KOPT-K1 (cell line): ENCODE measurements around the gene FMNL1.

Experiments used
- H3K27ac ChIP-seq: fragments of 200-600 bp; sonication (generic); 2 replicates; pipeline ENCODE4 v1.5.1; 2016; ENCODE audit warnings: antibody characterized with exemption, mild to moderate bottlenecking, low read depth, low read length; ENCODE audit not compliant: poor library complexity, severe bottlenecking
- H3K36me3 ChIP-seq: fragments of 200-600 bp; sonication (generic); 2 replicates; pipeline ENCODE4 v1.5.1; 2017; ENCODE audit warnings: antibody characterized with exemption, mild to moderate bottlenecking, low read length, moderate library complexity; ENCODE audit not compliant: insufficient read depth
- H3K9me3 ChIP-seq: fragments of 200-600 bp; sonication (generic); 2 replicates; pipeline ENCODE4 v1.5.1; 2017; ENCODE audit warnings: antibody characterized with exemption, low read length, mild to moderate bottlenecking; ENCODE audit not compliant: insufficient read depth, poor library complexity, severe bottlenecking

FMNL1 gene

DNA sequence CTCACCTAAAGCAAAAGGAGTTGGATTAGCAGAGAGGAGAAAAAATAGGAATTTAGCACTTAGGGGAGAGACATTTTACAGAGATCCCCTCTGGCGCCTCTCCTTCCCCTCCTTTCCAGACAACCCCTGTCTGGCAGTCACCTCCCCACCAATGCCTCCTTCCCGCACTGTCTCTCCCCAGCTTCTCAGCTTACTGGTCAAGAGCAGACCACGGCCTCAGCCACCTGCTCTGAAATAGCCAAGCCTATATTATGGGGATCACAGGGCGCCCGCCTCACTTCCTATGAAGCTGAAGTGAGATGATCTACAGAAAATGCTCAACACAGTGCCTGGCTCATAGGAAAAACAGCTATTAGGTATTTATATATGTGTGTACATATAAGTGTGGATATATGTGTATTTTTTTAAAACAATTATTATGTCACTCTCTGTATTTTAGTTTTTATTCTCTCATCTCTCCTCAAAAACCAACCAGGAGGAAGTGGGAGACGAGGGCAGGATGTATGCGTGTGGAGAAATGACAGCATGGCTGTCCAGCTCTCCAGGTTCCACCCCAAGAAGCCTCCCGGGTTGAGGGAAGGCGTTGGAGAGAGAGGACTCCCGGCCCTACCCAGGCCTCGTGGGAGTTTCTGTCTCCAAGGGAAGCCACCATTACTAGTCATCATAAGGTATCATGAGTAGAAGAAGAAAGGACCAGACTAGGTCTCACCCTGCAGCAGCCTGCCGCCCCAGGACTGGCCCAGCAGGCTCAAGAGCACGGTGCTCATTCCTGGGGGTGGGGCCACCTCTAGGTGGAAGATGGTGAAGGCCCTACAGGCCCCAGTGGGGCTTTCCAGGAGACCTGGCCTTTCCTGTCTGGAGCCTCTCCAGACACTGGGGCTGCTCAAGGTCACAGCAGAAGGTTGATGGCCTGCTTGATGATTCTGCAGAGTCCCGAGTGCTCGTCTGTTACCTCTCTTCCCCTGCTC lies 67.9 kb downstream of the FMNL1 start:
- peaks cover 88% of the 10 kb centered on the region for H3K36me3 ChIP-seq
- no peaks in the 10 kb centered on the region for H3K9me3 ChIP-seq
- no peak overlapping the region for H3K27ac ChIP-seq

DNA sequence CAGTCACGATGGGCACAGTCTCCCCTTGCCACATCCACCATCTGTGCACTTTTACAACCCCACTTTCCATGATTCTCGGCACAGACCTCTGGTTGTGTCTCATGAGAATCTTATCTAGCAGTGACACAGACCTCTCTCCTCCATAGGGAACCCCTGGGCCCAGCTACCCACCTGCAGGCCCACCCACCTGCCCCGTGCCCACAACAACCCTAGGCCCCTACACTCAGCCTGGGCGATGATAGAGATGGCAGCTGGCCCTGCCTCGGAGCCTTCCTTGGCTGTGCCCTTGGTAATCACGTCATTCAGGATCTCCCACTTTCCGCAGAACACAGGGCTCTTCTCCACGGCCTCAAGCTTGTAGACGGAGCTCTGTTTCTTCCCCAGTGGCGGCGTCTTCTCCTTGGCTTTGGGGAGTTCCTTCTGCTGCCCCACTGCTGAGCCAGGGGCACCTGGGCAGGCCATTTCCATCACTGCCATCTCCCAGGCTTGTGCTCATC lies 68.6 kb downstream of the FMNL1 start:
- H3K27ac ChIP-seq = no peak overlapping the region
- no peaks in the 10 kb centered on the region for H3K9me3 ChIP-seq
- H3K36me3 ChIP-seq = peaks cover 83% of the 10 kb centered on the region

DNA sequence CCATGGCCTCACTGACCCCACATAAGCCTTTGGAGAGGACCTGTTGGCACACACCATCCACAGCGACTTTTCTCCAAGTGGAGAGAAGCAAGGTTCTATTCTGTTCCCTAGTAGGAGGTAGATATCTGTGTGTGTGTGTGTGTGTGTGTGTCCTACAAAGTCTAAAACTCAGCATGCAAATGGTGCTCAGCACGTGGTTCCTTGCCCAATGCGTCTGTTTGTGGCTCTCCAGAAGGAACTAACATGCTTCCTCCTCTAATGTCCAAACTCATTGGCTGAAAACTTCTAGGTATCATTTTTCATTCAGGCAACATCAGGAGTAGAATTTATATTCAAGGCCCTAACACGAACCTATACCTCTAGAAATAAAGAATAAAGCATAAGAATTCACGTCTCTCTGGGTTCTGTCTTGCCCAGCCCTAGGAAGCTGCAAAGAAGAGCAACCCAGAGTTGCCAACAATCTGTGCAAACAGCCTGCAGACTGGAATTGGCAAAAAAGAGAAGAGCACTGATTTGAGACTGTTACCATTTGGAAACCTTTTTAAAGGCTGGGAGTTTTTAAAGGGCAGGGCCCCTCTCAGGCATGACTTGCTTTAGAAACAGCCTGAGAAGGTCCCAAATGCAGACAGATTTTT lies 69.6 kb downstream of the FMNL1 start:
- peaks cover 80% of the 10 kb centered on the region for H3K36me3 ChIP-seq
- H3K27ac ChIP-seq = no peak overlapping the region
- H3K9me3 ChIP-seq = no peaks in the 10 kb centered on the region

DNA sequence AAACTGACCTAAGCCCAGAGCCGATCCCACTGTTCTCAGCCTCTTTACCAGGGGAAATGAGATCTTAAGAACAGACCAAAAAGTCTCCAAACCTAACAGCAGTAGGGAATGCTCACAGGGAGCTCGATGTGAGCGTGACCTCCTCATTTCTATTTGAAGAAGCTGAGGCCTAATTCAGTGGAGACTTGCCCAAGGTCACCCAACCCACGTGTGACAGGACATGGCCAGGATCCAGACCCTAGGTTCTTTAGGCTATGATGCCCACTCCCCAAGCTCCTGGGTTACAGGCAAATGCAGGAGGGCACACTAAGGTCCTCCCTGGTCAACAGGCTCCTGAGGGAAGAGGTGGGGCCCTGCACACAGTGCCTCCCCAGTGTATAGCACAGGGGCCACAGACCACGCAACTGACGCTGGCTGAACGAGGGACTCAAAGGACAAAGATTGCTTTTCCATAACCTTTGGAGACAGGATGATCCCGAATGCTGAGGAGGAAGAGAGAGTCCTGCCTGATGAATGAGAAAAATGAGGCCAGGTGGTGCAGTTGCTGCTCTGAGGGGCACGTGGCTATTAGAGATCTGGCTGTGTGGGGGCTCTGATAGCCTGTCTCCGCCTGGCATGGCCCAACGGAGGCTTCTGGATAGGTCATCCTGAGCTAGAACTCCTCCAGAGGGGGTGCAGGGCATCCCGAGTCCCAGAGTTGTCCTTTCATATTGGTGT lies 71.2 kb downstream of the FMNL1 start:
- H3K27ac ChIP-seq = no peak overlapping the region

DNA sequence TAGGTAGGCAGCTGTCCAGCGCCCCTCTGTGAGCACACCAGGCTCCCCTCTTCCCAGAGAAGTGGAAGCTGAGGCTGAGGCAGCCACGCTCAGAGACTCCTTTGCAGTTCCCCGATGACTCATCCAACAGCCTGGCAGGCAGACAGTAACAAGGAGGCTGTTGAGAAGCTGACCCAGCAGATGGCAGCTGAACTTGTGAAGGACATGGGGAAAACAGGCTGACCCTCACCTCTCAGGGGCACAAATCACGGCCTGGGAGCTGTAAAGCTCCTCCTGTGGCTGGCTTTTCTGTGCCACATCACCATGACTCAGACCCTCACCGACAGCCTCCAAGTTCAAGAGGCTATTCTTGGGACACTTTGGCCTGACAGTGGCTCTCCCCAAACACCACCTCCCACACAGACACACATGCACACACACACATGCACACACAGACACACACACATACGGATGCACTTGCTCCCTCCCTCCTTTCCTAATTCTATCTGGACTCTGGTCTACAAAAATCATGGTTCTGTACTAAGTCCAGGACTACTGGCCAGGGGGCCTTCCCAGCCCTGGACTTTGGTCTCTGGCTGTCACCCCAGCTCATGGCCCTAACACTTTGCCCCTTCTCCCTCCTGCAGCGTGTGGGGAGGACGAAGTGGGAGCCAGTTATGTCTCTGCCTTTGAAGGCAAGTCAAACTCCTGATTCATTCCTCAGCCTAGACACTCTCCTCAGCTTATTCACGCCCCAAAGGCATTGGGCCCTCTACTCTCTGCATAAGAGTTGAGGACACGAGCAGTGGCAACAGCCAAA lies 71.9 kb downstream of the FMNL1 start:
- Histone ChIP-seq H3K9me3 (no peaks in the 10 kb centered on the region), H3K36me3 (peaks cover 60% of the 10 kb centered on the region), H3K27ac (no peak overlapping the region)

More for the DNA sequence above, 71.2 kb downstream of the FMNL1 start:
- Histone ChIP-seq H3K9me3 (no peaks in the 10 kb centered on the region), H3K36me3 (peaks cover 64% of the 10 kb centered on the region)

DNA sequence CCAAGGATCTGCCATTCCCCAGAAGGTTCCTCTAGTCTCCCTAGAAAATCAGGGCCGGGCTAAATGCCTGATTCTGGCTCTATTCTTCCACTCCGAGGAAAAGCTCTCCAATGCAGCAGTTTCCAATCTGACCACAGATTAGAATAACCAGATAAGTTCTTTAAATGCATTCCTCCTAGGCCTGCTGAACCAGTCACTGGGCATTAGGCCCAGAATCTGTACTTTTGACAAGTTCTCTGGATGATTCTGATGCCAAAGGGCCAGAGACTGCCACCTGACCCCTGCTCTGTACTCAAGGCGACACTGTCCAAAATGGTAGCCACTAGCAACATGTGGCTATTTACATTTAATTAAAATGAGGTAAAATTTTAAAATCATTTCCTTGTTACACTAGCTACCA lies 72.8 kb downstream of the FMNL1 start:
- Histone ChIP-seq H3K36me3 (peaks cover 54% of the 10 kb centered on the region), H3K9me3 (no peaks in the 10 kb centered on the region), H3K27ac (no peak overlapping the region)

DNA sequence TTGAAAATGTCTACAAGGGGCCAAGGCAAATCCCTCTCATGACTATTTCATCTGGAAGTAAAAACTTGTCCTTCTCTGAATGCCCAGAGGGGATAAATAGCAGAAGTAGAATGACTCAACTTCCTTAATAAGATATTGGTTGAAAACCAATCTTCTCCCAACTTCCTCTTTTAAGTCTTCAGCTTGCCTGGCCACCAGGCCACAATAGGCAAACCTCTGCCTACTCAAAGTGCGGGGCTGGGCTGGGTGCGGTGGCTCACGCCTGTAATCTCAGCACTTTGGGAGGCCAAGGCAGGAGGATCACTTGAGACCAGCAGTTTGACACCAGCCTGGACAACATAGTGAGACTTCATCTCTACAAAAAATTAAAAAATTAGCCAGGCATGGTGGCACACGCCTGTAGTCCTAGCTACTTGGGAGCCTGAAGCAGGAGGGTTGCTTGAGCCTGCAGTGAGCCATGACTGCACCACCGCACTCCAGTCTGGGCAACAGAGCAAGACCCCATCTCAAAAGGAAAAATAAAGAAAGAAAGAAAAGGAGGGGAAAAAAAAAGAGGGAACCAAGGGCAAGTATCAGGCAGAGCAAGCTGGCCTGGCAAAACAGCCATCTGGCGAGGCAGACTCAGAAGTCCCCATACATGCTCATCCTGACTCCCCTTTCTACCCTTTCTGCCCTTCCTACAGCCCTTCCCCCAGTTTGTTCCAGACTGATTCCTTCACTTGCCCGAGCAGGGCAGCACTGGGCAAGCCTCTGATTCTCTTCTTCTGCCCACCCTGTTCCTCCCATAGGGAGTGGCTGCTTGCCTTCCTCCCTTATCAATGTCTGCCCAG lies 74.5 kb downstream of the FMNL1 start:
- Histone ChIP-seq H3K36me3 (peaks cover 40% of the 10 kb centered on the region), H3K27ac (no peak overlapping the region), H3K9me3 (no peaks in the 10 kb centered on the region)

DNA sequence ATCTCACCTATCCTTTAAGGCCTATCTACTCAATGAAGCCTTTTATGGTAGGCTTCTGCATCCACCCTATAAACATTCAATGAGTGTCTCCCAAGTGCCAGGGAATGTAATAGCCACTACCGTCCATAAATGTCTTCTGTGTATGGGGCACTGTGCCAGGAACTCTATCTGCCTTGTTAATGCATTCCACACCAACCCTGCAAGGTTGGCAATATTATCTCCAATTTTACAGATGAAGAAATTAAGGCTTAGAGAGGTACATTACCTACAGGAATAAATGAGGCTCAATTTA lies 75.1 kb downstream of the FMNL1 start:
- peaks cover 36% of the 10 kb centered on the region for H3K36me3 ChIP-seq
- H3K9me3 ChIP-seq = no peaks in the 10 kb centered on the region
- no peak overlapping the region for H3K27ac ChIP-seq
